Activated CD4-positive, alpha-beta T cell treated with anti-CD3 and anti-CD28 coated beads for 1 hour (primary cell): ENCODE measurements around the gene OIT3.

Experiments
- DNase-seq: peaks from one replicate; pipeline ENCODE4 v3.0.0-alpha.2; 2020

Gene OIT3

DNA sequence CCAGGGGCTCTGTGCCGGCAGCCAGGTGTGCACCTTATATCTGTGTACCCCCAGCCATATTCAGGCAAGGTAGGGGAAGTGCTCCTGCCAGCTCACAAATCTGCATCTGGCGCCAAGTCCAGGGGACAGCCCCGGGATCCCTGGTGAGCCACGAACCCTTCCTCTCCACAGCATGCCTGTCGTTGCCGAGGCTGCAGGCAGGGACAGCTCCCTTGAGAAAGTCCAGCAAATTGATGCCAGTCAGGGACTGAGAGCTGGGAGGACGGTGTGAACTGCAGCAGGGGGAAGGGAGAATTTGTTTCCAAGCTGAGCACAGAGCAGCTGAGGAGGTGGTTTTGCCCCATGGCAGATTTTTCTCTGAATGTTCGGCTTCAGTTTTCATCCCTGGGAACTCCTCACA lies 60.1 kb downstream of the OIT3 start:
- DNase-seq: no peak

- no peak for DNase-seq
Measured at GRCh38 chr10:72954230-72954595, 60.7 kb downstream of the OIT3 start.

GRCh38 chr10:72954596-72955554 lies 61.3 kb downstream of the OIT3 start, which contains the start of gene PLA2G12B:
Gene PLA2G12B (minus strand): TSS chr10:72954806. CDS start chr10:72954685, 121 bp downstream.
- no peak for DNase-seq

DNA sequence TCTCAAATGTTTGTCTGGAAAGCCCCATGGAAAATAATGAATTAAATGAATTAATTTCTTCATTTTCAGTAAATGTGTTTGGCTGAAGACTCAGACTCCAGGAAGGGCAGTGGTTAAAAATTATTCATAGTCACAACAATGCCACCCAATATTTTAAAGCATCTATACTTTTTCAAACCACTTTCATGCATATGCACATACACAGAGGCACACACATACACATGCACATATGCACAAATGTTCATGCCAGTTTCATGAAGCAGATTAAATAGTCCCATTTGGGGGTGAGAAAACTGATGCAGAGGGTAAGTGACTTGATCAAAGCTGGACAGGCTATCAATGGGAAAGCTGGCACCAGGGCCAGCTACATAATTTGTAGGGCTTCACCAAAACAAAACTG lies 62.5 kb downstream of the OIT3 start:
- no peak for DNase-seq

- DNase-seq: no peak
Measured at GRCh38 chr10:72976886-72977285, 83.3 kb downstream of the OIT3 start.

GRCh38 chr10:72979709-72980108 lies 86.2 kb downstream of the OIT3 start:
- DNase-seq: no peak

DNA sequence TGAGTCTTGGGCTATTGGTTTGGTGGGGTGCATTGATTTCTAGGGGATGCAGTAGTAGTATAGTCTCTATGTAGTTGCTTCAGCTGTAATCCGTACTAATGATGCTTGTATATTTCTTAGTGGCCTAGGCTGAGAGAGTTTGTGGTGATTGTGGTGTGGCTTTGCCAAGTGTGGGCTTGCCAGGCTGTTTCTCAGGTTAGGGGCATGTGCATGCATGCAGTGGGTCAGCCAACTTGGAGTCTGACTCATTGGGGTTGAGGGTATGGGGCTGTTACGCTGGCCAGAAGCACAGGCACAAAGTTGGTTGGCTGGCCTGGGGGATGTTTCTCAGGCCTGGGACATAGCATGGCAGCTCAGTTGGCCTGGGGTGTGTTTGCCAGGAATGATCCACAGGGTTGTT lies 86.8 kb downstream of the OIT3 start:
- no peak for DNase-seq

- DNase-seq: no peak
Measured at GRCh38 chr10:72981028-72981881, 87.7 kb downstream of the OIT3 start.

- no peak for DNase-seq
Measured at GRCh38 chr10:72981882-72982529, 88.5 kb downstream of the OIT3 start.
